PC-9 (cell line): ENCODE results near the gene CEP350. TPM values are rescaled to one million over a fixed set of nuclear protein-coding genes. Genes with fewer than 3 reads are reported as not detected.

Experiments
- BruUV-seq: library from RNA; stranded (reverse); fragments of 400-500 nt; replicated peaks from 2 replicates; lab custom pipeline; 2021; lab: Mats Ljungman, UMichigan
- CTCF ChIA-PET: fragments of 300-600 bp; sonication (Branson Sonifier 250); formaldehyde crosslinking; loops from one replicate; lab custom pipeline; 2022; ENCODE audit warnings: antibody characterized with exemption; lab: Charles Lee
- POLR2A ChIA-PET: fragments of 300-600 bp; sonication (Branson Sonifier 250); formaldehyde crosslinking; loops from one replicate; lab custom pipeline; 2022; ENCODE audit warnings: antibody characterized with exemption; ENCODE audit not compliant: unreplicated experiment; lab: Charles Lee
- DNase-seq, 2 experiments: peaks; one replicate each; pipeline versions ENCODE4 v3.0.0 to v3.0.0-alpha.2; 2015 to 2022; ENCODE audit warnings: mixed read lengths in 1 of 2
- H2AFZ ChIP-seq: fragments of 200-600 bp; sonication (generic); 2 replicates; pipeline ENCODE4 v1.8.1; 2017; ENCODE audit warnings: antibody characterized with exemption
- H3F3A ChIP-seq: fragments of 200-600 bp; sonication (generic); 2 replicates; pipeline ENCODE4 v1.8.1; 2017; ENCODE audit warnings: antibody characterized with exemption, mild to moderate bottlenecking, low read depth; ENCODE audit not compliant: insufficient read depth
- H3K27ac ChIP-seq: fragments of 200-600 bp; sonication (generic); 2 replicates; pipeline ENCODE4 v1.6.1; 2016; ENCODE audit warnings: mixed run types
- H3K27me3 ChIP-seq: fragments of 200-600 bp; sonication (generic); 2 replicates; pipeline ENCODE4 v1.6.1; 2016; ENCODE audit warnings: low read depth, mixed run types; ENCODE audit not compliant: insufficient read depth
- H3K36me3 ChIP-seq: fragments of 200-600 bp; sonication (generic); 2 replicates; pipeline ENCODE4 v1.6.1; 2016; ENCODE audit warnings: low read depth, mixed run types
- H3K4me1 ChIP-seq: fragments of 200-600 bp; sonication (generic); replicated peaks from 2 replicates; pipeline ENCODE4 v1.6.1; 2016; ENCODE audit warnings: mixed run types; ENCODE audit not compliant: insufficient read depth
- H3K4me2 ChIP-seq: fragments of 200-600 bp; sonication (generic); 2 replicates; pipeline ENCODE4 v1.6.1; 2017; ENCODE audit warnings: mixed run types
- H3K4me3 ChIP-seq: fragments of 200-600 bp; sonication (generic); 2 replicates; pipeline ENCODE4 v1.6.1; 2016; ENCODE audit warnings: mixed run types
- H3K79me2 ChIP-seq: fragments of 200-600 bp; sonication (generic); 2 replicates; pipeline ENCODE4 v1.6.1; 2017; ENCODE audit warnings: low read depth, mixed run types
- H3K9me2 ChIP-seq: fragments of 200-600 bp; sonication (generic); 2 replicates; pipeline ENCODE4 v1.8.1; 2017; ENCODE audit warnings: mild to moderate bottlenecking; ENCODE audit not compliant: insufficient read depth
- H3K9me3 ChIP-seq: fragments of 200-600 bp; sonication (generic); 2 replicates; pipeline ENCODE4 v1.8.1; 2016; ENCODE audit warnings: low read depth; ENCODE audit not compliant: insufficient read depth
- H4K20me1 ChIP-seq: fragments of 200-600 bp; sonication (generic); 2 replicates; pipeline ENCODE4 v1.8.1; 2017; ENCODE audit not compliant: insufficient read depth
- CTCF ChIP-seq: fragments of 200-600 bp; sonication (generic); conservative IDR thresholded peaks from 2 replicates; pipeline ENCODE4 v1.6.1; 2017; ENCODE audit warnings: mixed run types, antibody characterized with exemption, mild to moderate bottlenecking, moderate library complexity
- EZH2 ChIP-seq: fragments of 200-600 bp; sonication (generic); IDR thresholded peaks from 2 replicates; pipeline ENCODE4 v1.8.0; 2017; ENCODE audit warnings: antibody characterized with exemption, low read depth
- intact Hi-C: fragments of 100-400 bp; cut with micrococcal nuclease; formaldehyde crosslinking; loops from one replicate; pipeline ENCODE4 v1.10.0; 2022; ENCODE audit not compliant: unreplicated experiment
- total RNA-seq: library from RNA; stranded (reverse); gene quantifications from 2 replicates; pipeline ENCODE4 v1.2.3, GENCODE V29; 2021

Gene CEP350
- total RNA-seq, 1 experiment from 2014 or later: 30.6 TPM

- Histone ChIP-seq H3K79me2 (no peaks in the 10 kb centered on the region), H3K36me3 (peaks cover 32% of the 10 kb centered on the region), H4K20me1 (no peaks in the 10 kb centered on the region), H3K27ac (no peak overlapping the region), H3F3A (no peaks in the 10 kb centered on the region), H2AFZ (no peak overlapping the region), H3K4me2 (no peak overlapping the region), H3K27me3 (no peaks in the 10 kb centered on the region), H3K9me3 (no peaks in the 10 kb centered on the region), H3K9me2 (no peaks in the 10 kb centered on the region), H3K4me3 (no peak overlapping the region), H3K4me1 (no peaks in the 10 kb centered on the region)
- CTCF ChIA-PET: no interaction called here
- intact Hi-C loops: no loop called here
- DNase-seq: no peak
- no peak for TF ChIP-seq CTCF
- no peak for TF ChIP-seq EZH2
- POLR2A ChIA-PET: no interaction called here
- no TSS peak for BruUV-seq
Measured at GRCh38 chr1:180020017-180020416, 65.4 kb downstream of the CEP350 start.

- no peaks in the 10 kb centered on the region for H3K9me3 ChIP-seq
- no peaks in the 10 kb centered on the region; the same call in 1 of the 2 replicates for H3K79me2 ChIP-seq
- DNase-seq: no peak
- intact Hi-C loops: no loop called here
- ChIA-PET CTCF (no interaction called here), POLR2A (no interaction called here)
- H3K9me2 ChIP-seq: no peaks in the 10 kb centered on the region
- no peak overlapping the region for H3K27ac ChIP-seq
- no peak overlapping the region for H2AFZ ChIP-seq
- no peak overlapping the region for H3K4me2 ChIP-seq
- H3K4me1 ChIP-seq: no peaks in the 10 kb centered on the region
- BruUV-seq: no TSS peak
- H3K4me3 ChIP-seq: no peak overlapping the region
- no peaks in the 10 kb centered on the region for H3K27me3 ChIP-seq
- peaks cover 15% of the 10 kb centered on the region for H3F3A ChIP-seq
- TF ChIP-seq CTCF (no peak), EZH2 (no peak)
- H3K36me3 ChIP-seq: peaks cover 20% of the 10 kb centered on the region
- H4K20me1 ChIP-seq: no peaks in the 10 kb centered on the region
Measured at GRCh38 chr1:180026556-180026955, 71.9 kb downstream of the CEP350 start.

- H3K36me3 ChIP-seq: peaks cover 8% of the 10 kb centered on the region
- H3K4me1 ChIP-seq: no peaks in the 10 kb centered on the region
- H3K27me3 ChIP-seq: no peaks in the 10 kb centered on the region
- ChIA-PET CTCF (interaction anchor here (1.4 kb wide), 1 partner anchor 147 kb away, joined by 3 read pairs; no protein-coding TSS in a partner anchor), POLR2A (no interaction called here)
- intact Hi-C loops: no loop called here
- H4K20me1 ChIP-seq: peaks cover 3% of the 10 kb centered on the region; the same call in 1 of the 2 replicates
- BruUV-seq: no TSS peak
- no peak overlapping the region for H2AFZ ChIP-seq
- H3K4me3 ChIP-seq: no peak overlapping the region
- no peak for TF ChIP-seq EZH2
- TF ChIP-seq CTCF: no peak
- H3K79me2 ChIP-seq: no peaks in the 10 kb centered on the region; the same call in 1 of the 2 replicates
- no peaks in the 10 kb centered on the region for H3K9me3 ChIP-seq
- H3K27ac ChIP-seq: no peak overlapping the region
- no peaks in the 10 kb centered on the region for H3K9me2 ChIP-seq
- peaks cover 15% of the 10 kb centered on the region for H3F3A ChIP-seq
- H3K4me2 ChIP-seq: no peak overlapping the region
- DNase-seq: peak in 1 of 2 experiments; percentile 41
Measured at GRCh38 chr1:180027949-180028445, 73.4 kb downstream of the CEP350 start.
